Progenitor cell of endocrine pancreas (in vitro differentiated cells): ENCODE data around the gene OGDHL. TPM values are rescaled to one million over a fixed set of nuclear protein-coding genes. Genes with fewer than 3 reads are reported as not detected.
"Not testable (repeated sequence)": the region's sequence is repeated elsewhere in the genome, so short reads cannot be mapped to it uniquely, and the experiment has no call there.

Experiments
- DNase-seq: peaks from one replicate; pipeline ENCODE4 v3.0.0; 2021; ENCODE audit warnings: low spot score; ENCODE audit not compliant: unreplicated experiment
- H3K27ac Mint-ChIP-seq: 2 replicates; pipeline ENCODE4 v1.8.0; 2021; ENCODE audit warnings: mild to moderate bottlenecking, moderate library complexity, mixed read lengths
- H3K27me3 Mint-ChIP-seq: 2 replicates; pipeline ENCODE4 v1.8.0; 2021; ENCODE audit warnings: mixed read lengths
- H3K36me3 Mint-ChIP-seq: 2 replicates; pipeline ENCODE4 v1.8.0; 2022; ENCODE audit warnings: mixed read lengths; ENCODE audit not compliant: insufficient read depth
- H3K4me1 Mint-ChIP-seq: 2 replicates; pipeline ENCODE4 v1.8.0; 2021; ENCODE audit warnings: low read depth, mixed read lengths
- H3K4me3 Mint-ChIP-seq: 2 replicates; pipeline ENCODE4 v1.8.0; 2021; ENCODE audit warnings: low read depth, mild to moderate bottlenecking, moderate library complexity, mixed read lengths
- H3K9me3 Mint-ChIP-seq: 2 replicates; pipeline ENCODE4 v1.8.0; 2021; ENCODE audit warnings: low read depth, mixed read lengths
- CTCF ChIP-seq: fragments of 200-600 bp; sonication (generic); IDR thresholded peaks from one replicate; pipeline ENCODE4 v1.5.0; 2021; ENCODE audit warnings: antibody characterized with exemption, mild to moderate bottlenecking; ENCODE audit not compliant: unreplicated experiment
- total RNA-seq: library from RNA; stranded (reverse); gene quantifications from 2 replicates; pipeline ENCODE4 v1.2.1, GENCODE V29; 2021

The OGDHL gene
- total RNA-seq, 1 donor from 2014 or later = 9.1 TPM

- peaks cover 2% of the 10 kb centered on the region for H3K36me3 Mint-ChIP-seq
- no peaks in the 10 kb centered on the region for H3K27me3 Mint-ChIP-seq
- peaks cover 1% of the 10 kb centered on the region for H3K4me1 Mint-ChIP-seq
- H3K27ac Mint-ChIP-seq = no peak overlapping the region
- no peak for DNase-seq
- H3K4me3 Mint-ChIP-seq = no peak overlapping the region
- no peaks in the 10 kb centered on the region for H3K9me3 Mint-ChIP-seq
- no peak for TF ChIP-seq CTCF
Measured at GRCh38 chr10:49734676-49735075, 27.4 kb downstream of the OGDHL start.

GRCh38 chr10:49733866-49734265 lies 28.3 kb downstream of the OGDHL start:
- Mint-ChIP-seq H3K4me1 (peaks cover 1% of the 10 kb centered on the region), H3K4me3 (no peak overlapping the region), H3K9me3 (peaks cover 2% of the 10 kb centered on the region), H3K36me3 (peaks cover 3% of the 10 kb centered on the region), H3K27me3 (no peaks in the 10 kb centered on the region), H3K27ac (no peak overlapping the region)
- DNase-seq = no peak
- TF ChIP-seq CTCF = no peak

- Mint-ChIP-seq H3K36me3 (peaks cover 2% of the 10 kb centered on the region), H3K27ac (no peak overlapping the region), H3K9me3 (peaks cover 14% of the 10 kb centered on the region), H3K4me1 (no peaks in the 10 kb centered on the region), H3K27me3 (no peaks in the 10 kb centered on the region), H3K4me3 (no peak overlapping the region)
- no peak for TF ChIP-seq CTCF
- DNase-seq = no peak
Measured at GRCh38 chr10:49726593-49726992, 35.5 kb downstream of the OGDHL start.

- H3K27me3 Mint-ChIP-seq, H3K9me3 Mint-ChIP-seq, H3K4me1 Mint-ChIP-seq, H3K4me3 Mint-ChIP-seq, H3K27ac Mint-ChIP-seq, DNase-seq, H3K36me3 Mint-ChIP-seq: not testable (repeated sequence)
Measured at GRCh38 chr10:49715157-49715556, 47.0 kb downstream of the OGDHL start.

GRCh38 chr10:49713266-49713665 lies 48.9 kb downstream of the OGDHL start:
- no peaks in the 10 kb centered on the region for H3K36me3 Mint-ChIP-seq
- no peak for TF ChIP-seq CTCF
- no peak for DNase-seq
- H3K4me3 Mint-ChIP-seq = no peak overlapping the region
- H3K9me3 Mint-ChIP-seq = peaks cover 3% of the 10 kb centered on the region
- peaks cover 9% of the 10 kb centered on the region for H3K27me3 Mint-ChIP-seq
- H3K4me1 Mint-ChIP-seq = no peaks in the 10 kb centered on the region
- no peak overlapping the region for H3K27ac Mint-ChIP-seq

GRCh38 chr10:49711481-49711880 lies 50.6 kb downstream of the OGDHL start:
- Mint-ChIP-seq H3K9me3 (peaks cover 3% of the 10 kb centered on the region), H3K27ac (no peak overlapping the region), H3K4me3 (no peak overlapping the region), H3K36me3 (no peaks in the 10 kb centered on the region), H3K27me3 (peaks cover 12% of the 10 kb centered on the region), H3K4me1 (no peaks in the 10 kb centered on the region)
- TF ChIP-seq CTCF = no peak
- no peak for DNase-seq
